A549 treated with Hydrocortisone at 1 μM for 4 hours (cell line): ENCODE data around the gene ARHGEF38. TPM values are rescaled to one million over a fixed set of nuclear protein-coding genes. Genes with fewer than 3 reads are reported as not detected.

Source experiments
- total RNA-seq: library from RNA; stranded (reverse); fragments of 200-300 nt; extraction: Qiagen RNA extraction; gene quantifications from 5 replicates; pipeline ENCODE4 v1.2.3, GENCODE V29; 2022

Gene ARHGEF38, protein sequence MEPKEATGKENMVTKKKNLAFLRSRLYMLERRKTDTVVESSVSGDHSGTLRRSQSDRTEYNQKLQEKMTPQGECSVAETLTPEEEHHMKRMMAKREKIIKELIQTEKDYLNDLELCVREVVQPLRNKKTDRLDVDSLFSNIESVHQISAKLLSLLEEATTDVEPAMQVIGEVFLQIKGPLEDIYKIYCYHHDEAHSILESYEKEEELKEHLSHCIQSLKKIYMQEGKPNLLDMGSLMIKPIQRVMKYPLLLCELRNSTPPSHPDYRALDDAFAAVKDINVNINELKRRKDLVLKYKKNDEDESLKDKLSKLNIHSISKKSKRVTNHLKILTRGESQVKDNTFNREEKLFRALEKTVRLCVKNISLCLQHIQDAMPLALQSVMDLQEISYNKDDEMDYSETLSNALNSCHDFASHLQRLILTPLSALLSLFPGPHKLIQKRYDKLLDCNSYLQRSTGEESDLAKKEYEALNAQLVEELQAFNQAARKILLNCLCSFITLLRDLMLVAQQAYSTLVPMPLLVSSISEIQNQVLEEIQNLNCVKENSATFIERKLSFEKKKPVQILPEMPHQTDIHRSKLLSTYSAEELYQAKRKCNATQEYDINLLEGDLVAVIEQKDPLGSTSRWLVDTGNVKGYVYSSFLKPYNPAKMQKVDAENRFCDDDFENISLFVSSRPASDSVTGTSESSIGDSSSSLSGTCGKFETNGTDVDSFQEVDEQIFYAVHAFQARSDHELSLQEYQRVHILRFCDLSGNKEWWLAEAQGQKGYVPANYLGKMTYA
- not detected in 5 replicates for total RNA-seq

DNA sequence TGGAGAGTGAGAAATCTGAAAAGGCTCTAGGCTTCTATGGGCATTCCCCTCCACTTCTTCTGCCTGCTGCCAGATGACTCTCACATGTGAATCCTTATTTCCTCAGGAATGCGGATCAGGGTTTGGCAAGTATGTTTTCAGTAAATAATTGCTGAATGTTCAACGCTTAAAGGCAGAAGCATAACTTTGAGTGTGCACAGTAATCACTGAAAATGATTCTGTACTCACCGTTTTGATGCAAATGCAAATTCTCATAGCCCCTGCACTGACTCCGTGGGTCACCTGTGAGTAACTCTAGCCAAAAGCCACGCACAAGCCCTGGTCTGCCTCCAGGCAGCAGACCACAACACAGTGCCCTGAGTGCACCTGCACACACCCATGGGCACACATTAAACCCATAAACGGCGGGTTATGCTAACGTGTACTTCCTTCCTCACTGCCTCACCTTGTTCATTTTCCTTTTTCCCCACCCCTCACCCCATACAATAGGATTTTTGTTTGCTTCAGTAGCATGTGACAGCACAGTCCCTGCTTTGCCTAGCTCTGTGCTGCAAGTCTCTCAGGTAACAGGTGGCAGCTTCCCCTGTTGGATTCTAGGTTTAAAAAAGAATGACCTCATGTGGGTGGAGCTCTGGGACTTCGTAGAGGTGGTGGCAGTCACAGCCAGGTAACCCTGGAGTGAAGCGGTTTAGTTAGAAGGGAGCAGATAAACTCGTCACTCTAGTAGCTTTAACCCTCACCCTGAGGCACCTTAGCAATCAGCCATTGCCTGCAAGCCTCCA, at the start of gene ARHGEF38:
TSS of gene ARHGEF38 (plus strand) at position 656 of the 782 bp plus-strand sequence. CDS start 146 bp downstream, outside the sequence.

DNA sequence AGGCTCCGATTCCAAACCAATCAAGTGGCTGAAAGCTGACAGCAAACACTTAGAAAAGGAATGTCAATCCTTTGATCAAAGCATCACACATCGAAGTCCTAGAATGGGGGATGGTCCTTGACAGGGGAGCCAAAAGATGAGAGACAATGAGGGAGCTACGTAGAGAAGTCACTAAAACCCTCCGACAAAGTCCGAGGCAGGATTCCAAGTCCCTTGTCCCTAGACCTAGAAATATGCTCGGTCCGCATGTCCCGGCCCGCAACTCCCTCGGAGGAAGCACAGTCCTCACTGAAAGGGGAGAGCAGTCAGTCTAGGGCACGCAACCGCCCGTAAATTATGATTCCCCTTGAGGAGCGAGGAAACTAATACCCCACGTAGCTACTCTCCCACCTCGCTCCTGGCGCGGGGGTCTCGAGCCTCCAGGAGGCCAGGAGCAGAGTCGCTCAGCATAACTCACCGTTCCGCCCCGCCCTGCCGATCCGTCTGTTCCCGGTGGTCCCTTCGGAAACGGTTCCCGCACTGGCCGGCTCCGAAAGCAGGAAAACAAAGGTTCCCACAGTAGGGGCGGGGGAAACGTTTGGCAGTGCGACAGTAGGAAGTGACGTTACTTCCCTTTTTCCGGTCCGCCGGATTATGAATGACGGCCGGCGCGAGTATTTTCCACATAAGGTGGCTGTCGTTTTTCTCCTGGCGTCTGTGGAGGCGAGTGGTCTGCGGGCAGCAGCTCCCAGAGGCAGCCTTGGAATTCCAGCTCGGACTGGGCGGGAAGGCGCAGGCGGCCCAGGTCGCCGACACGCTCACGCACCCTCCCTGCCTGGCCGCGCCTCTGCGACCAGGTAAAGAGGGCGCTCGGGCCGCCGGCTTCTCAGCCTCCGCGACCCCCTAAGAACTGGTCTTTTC, 156.0 kb downstream of the ARHGEF38 start, which contains the start of the genes GSTCD and INTS12:
TSS of gene GSTCD (plus strand) at position 604 of the 900 bp plus-strand sequence. CDS start 8,830 bp downstream, outside the sequence.
TSS of gene INTS12 (minus strand) at position 509 of the 900 bp plus-strand sequence. CDS start 8,684 bp downstream, outside the sequence.

Other genes starting within 250 kb of the ARHGEF38 start
- 74.8 to 79.5 TPM (median 77.1 TPM) in 5 replicates for gene PPA2, start 78.6 kb upstream of the ARHGEF38 start, total RNA-seq
- 14.9 to 19.2 TPM (median 15.3 TPM) in 5 replicates for gene INTS12, start 156.1 kb downstream of the ARHGEF38 start, total RNA-seq
- gene GSTCD, start 156.2 kb downstream of the ARHGEF38 start, total RNA-seq: 4.7 to 7.6 TPM (median 6.0 TPM) in 5 replicates